HL-60 (cell line): Measurements from ENCODE around the gene DNAJB6.

Experiments used
- DNase-seq, 2 experiments: peaks; one replicate each; pipeline ENCODE4 v3.0.0-alpha.2; 2010 to 2020; ENCODE audit warnings: low read depth in 1 of 2, low spot score in 1 of 2
- H3K27ac ChIP-seq: fragments of 250-450 bp; sonication (Bioruptor Pico); replicated peaks from 2 replicates; pipeline ENCODE4 v1.5.1; 2020; ENCODE audit warnings: mild to moderate bottlenecking, moderate library complexity
- H3K27me3 ChIP-seq: fragments of 250-450 bp; sonication (Bioruptor Pico); 2 replicates; pipeline ENCODE4 v1.5.1; 2021; ENCODE audit warnings: mild to moderate bottlenecking, moderate library complexity; ENCODE audit not compliant: insufficient read depth, poor library complexity, severe bottlenecking
- H3K4me3 ChIP-seq: replicated peaks from 2 replicates; pipeline ENCODE4 v1.5.1; 2011; ENCODE audit warnings: mild to moderate bottlenecking, control low read depth, low read length; ENCODE audit not compliant: insufficient read depth
- CTCF ChIP-seq: IDR thresholded peaks from one replicate; pipeline ENCODE4 v1.5.1; 2011; ENCODE audit warnings: low read length, control low read depth, inconsistent platforms; ENCODE audit not compliant: insufficient read depth
- GABPA ChIP-seq: IDR thresholded peaks from 2 replicates; pipeline ENCODE4 v1.6.1; 2012; ENCODE audit warnings: low read depth
- POLR2AphosphoS5 ChIP-seq: IDR thresholded peaks from 2 replicates; pipeline ENCODE4 v1.6.1; 2012; ENCODE audit warnings: low read depth
- REST ChIP-seq: IDR thresholded peaks from 2 replicates; pipeline ENCODE4 v1.6.1; 2012; ENCODE audit warnings: low read depth; ENCODE audit not compliant: insufficient replicate concordance
- SPI1 ChIP-seq: IDR thresholded peaks from 2 replicates; pipeline ENCODE4 v1.6.1; 2012; ENCODE audit warnings: low read depth, mild to moderate bottlenecking, borderline replicate concordance

Gene DNAJB6

GRCh38 chr7:157359581-157359980 is 22.8 kb downstream of the DNAJB6 start:
- TF ChIP-seq POLR2AphosphoS5 (no peak), REST (no peak), SPI1 (no peak), GABPA (no peak), CTCF (no peak)

GRCh38 chr7:157360483-157361025 is 23.8 kb downstream of the DNAJB6 start:
- Histone ChIP-seq H3K27me3 (no peaks in the 10 kb centered on the region), H3K4me3 (no peak overlapping the region), H3K27ac (no peak overlapping the region)
- no peak for DNase-seq
- TF ChIP-seq SPI1 (no peak), CTCF (no peak), REST (no peak), POLR2AphosphoS5 (no peak), GABPA (no peak)

More at GRCh38 chr7:157359581-157359980, 22.8 kb downstream of the DNAJB6 start:
- DNase-seq: no peak
- H3K27me3 ChIP-seq: no peaks in the 10 kb centered on the region
- no peak overlapping the region for H3K4me3 ChIP-seq
- H3K27ac ChIP-seq: no peak overlapping the region

DNA sequence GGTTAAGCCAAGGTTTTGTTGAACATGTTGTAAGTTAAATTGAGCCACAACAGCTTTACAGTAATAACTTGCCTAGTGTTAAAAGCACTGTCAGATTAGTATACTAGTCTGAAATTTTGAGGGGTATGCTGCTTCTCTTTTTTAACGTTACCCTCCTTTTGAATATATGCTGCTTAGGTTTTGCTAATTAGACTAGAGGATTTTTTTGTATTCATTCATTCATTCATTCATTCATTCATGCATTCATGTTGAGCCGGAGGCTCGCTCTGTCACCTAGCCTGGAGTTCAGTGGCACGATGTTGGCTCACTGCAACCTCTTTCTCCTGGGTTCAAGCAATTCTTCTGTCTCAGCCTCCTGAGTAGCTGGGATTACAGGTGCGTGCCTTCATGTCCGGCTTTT is 24.7 kb downstream of the DNAJB6 start:
- no peak overlapping the region for H3K27ac ChIP-seq
- no peak for TF ChIP-seq REST
- TF ChIP-seq SPI1: no peak
- no peak for TF ChIP-seq GABPA
- H3K4me3 ChIP-seq: no peak overlapping the region
- no peaks in the 10 kb centered on the region for H3K27me3 ChIP-seq
- no peak for DNase-seq

DNA sequence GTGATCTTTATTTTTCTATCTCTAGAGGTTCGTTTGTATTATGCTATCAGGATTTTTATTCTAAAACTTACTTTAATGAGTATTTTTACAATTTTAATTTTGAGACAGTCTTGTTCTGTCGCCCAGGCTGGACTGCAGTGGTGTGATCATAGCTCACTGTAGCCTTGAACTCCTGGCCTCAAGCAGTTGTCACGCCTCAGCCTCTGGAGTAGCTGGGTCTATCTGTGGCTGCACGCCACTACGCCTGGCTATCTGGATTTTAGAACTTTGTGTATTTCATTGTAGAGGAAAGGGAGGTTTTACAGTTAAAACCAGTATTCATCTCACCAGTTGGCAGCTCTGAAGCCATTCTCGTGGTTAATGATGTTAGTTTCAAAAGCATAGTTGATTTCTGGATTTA is 25.9 kb downstream of the DNAJB6 start:
- no peak overlapping the region for H3K27ac ChIP-seq
- no peak for TF ChIP-seq REST
- no peak for TF ChIP-seq CTCF
- TF ChIP-seq SPI1: no peak
- TF ChIP-seq GABPA: no peak
- TF ChIP-seq POLR2AphosphoS5: no peak
- no peak for DNase-seq

More for the DNA sequence above, 25.9 kb downstream of the DNAJB6 start:
- Histone ChIP-seq H3K4me3 (no peak overlapping the region), H3K27me3 (no peaks in the 10 kb centered on the region)
